ENCODE results near the gene CP. TPM values are rescaled to one million over a fixed set of nuclear protein-coding genes. Genes with fewer than 3 reads are reported as not detected.

CP gene
- total RNA-seq, 1 experiment from 2014 or later, result not detected

DNA sequence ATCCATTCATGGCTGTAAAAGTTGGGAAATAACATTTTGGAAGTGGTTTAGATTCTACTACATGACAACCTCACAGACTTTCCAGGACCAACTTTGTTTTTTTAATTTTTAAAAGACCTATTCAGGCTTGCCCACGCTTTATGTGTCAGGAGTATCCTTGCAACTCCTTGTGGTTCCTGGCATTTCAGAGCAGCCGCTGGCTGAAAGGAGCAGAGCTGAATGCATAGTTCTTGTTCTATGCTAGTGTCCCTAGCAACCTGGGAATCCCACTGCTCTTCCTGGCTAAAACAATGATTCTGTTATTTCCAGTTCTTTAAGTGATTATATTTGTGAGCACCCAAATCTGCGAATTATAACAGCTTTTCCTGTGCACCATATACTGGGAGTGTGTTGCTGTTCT lies 34.9 kb downstream of the CP start:
- DNase-seq (ENCODE audit: low read depth), result no peak

DNA sequence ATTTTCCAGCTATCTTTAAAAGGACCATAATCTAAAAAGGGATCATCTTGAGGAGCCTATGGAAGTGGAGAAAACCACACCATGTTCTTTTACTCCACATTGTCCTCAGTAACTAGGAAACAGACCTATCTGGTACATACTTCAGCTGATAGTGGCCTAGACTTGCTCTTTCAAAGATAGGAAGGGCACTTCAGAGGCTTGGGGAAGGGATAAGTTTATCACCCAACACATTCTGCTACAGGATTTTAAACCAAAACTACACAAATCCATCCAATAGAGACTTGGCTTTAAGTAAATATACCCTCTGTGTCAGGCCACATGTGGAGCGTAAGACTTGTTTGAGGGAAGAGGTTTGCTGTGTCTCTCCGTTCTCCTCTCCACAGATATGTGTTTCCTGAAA lies 35.4 kb downstream of the CP start:
- DNase-seq (ENCODE audit: low read depth), result peak; percentile 21

DNA sequence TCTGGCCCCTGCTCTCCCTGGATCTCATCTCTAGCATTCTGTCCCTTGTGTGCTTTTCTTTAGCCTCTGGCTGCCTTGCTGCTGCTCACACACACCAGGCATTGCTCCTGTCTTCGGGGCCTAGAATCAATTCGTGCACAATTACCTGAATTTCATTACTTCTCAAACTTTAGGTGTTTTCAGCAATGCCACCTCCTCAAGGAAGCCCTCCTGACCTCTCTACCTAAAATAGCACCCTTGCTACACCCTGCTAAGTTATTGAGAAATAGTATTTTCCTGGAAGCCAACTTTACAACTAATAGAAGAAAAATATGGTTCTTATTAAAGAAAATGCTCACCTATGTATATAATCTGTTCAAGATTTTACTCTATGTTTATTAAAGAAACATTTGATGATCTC lies 40.4 kb downstream of the CP start:
- no peak for DNase-seq (ENCODE audit: low read depth)

DNA sequence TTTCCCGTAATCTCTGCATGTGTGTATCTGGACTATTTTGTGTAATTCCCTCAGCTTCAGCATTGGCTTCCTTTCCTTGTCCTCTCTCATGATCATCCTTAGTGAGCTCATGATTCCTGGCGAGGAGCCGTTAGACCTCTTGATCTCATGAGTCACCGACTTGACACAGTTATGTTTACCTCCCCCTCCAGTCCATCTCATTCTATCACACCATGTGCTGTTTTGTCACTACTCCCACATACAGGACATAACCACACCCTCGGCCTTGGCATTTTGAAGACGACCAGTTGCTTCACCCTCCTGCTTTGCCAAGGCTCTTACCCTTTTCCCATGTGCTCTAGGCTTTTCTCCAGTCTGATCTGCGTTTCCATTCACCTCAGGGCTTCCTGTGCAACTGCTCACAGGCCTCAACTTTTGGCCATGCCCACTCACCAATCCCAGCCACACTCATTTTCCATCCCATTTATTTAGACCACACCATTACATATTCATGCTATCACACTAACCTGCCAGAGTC lies 41.5 kb downstream of the CP start:
- peak; percentile 100 for DNase-seq (ENCODE audit: low read depth)

DNA sequence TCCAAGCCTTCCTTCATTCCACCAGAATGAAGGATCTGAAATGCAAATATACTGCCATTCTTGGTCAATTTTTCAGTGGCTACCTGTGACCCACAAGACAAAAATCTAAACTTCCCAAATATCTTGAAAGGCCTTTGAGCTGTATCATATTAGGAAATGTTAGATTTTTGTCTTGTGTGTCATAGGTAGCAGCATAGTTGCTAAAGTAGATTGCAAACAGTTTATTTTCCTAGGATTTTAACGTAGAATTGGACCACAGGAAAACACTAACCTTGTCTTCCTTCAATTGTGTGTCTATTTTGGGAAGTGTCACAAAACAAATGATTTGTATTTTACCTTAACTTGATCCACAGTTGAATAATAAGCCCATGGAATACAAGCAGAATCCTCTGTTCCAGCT lies 42.4 kb downstream of the CP start:
- DNase-seq (ENCODE audit: low read depth), result peak; percentile 66

DNA sequence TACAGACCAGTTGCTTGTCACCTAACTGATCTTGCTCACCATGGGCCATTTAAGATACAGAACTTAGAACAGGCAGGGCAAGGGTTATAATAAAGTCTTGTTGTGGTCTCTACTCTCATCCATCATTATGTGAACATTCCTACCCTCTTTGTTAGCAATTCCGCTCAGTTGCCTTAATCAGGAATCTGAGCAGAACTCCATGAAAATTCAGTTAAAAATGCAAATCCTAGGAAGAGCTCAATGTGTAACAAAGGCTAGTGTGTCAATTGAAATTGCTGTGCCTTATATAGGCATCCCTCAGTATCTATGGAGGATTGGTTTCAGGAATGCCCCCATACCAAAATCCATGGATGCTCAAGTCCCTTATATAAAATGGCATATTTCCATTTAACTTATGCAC lies 44.5 kb downstream of the CP start:
- DNase-seq (ENCODE audit: low read depth), result no peak

DNA sequence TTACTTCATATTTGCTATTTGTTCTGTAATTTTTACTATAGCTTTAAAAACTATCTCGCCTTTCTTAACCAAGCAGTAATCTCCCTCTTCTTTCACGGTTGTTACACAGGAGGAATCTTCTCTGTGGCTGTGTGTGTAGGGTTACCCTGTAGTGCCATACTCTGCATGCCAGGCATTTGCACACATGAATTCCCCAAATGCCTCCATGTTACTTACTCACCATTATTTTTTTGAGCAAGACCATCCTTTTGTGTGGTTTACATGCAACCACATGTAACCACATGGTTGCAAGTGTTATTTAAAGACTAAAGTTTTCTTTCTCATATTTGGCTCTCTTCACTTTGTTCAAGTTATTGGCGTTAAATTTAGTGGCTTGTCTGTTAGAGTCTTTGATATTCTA lies 46.7 kb downstream of the CP start:
- DNase-seq (ENCODE audit: low read depth), result no peak

DNA sequence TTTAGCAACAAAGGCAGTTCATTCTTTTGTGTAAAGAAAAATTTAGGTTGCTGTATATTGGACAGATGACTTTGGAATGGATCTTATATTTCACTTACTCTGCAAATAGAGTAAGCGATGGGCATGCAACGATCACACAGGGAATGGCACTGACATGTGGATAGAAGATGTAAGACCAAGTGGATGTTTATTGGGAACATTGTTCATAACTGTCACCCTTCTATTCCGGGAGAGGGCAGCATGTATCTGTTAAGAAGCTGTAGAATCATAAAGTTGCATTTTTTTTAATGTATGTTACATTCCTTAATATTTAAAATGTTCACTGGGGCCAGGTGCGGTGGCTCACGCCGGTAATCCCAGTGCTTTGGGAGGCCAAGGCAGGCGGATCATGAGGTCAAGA lies 51.0 kb downstream of the CP start:
- DNase-seq (ENCODE audit: low read depth), result no peak

DNA sequence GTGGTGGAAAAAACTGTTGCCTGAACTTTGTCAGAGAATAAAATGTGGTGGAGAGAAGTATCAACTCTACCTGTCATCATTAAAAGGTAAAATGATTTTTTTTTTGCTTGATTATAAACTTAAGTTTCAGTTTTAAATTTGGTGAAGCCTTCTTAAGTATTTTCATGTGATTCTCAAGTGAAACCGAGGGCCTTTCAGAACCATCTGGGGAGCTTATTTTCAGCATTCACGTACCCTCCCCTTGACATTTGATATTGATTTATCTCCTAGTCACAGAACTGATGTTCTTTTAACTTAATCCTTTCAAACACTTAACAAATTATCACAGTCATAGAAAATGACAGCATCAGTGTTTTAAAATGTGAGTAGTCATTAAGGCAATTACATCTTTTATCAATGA lies 53.7 kb downstream of the CP start:
- DNase-seq (ENCODE audit: low read depth), result no peak

DNA sequence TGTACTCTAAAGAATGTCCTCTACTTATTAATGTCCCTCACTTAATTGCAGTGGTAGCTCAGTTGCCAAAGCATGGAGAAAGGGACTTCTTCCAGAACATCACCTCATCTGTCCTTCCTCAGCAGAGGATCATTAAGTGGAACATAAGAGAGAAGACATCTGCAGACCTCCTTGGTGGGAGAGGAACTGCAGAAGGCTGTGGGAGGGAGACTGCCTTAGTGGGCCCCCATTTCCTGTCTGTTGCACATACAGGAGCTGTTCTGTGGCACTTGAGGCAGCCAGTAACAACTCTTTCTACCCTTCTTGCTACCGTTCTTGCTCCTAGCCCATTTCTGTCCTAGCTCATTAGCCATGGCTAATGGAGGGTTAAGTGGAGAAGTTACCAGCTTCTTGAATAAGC lies 58.6 kb downstream of the CP start:
- no peak for DNase-seq (ENCODE audit: low read depth)

DNA sequence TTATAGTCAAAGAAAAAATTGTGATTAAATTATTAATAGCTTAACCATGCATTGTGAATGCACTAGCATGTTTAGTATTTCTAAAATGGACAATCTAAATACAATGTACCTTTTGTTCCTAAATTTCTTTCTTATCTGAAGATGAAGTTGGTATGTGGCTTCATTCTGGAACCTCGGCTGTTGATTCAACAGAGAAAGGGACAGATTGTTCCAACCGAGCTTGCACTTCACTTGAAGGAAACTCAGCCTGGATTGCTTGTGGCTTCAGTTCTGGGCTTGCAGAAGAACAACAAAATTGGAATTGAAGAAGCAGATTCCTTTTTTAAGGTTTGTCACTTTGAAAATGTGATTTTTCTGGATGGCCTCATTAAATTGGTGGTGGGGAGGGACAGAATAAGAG lies 59.6 kb downstream of the CP start:
- DNase-seq (ENCODE audit: low read depth), result no peak

DNA sequence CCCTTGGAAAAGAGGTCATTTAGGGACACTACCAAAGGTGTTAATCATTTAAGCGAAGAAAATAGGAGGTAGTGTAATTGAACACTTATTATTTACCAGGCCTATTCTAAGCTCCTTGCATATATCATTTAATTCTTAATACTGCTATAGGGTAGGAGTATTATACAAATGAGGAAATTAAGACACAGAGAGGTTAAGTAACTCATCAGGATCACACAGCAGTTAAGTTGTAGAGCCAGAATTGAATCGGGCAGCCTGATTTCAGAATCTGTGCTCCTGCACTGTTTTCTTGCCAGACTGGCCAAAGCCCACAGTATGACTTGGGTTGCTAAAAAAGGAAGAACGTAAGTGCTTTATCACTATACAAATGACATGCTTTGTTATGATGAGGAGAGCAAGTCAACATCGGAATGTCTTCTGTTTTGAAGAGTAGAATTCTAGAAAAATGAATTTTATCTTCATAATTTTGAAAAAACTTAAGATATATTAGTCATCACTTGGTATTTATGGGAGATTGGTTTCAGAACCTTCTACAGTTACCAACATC lies 60.8 kb downstream of the CP start:
- no peak for DNase-seq (ENCODE audit: low read depth)

DNA sequence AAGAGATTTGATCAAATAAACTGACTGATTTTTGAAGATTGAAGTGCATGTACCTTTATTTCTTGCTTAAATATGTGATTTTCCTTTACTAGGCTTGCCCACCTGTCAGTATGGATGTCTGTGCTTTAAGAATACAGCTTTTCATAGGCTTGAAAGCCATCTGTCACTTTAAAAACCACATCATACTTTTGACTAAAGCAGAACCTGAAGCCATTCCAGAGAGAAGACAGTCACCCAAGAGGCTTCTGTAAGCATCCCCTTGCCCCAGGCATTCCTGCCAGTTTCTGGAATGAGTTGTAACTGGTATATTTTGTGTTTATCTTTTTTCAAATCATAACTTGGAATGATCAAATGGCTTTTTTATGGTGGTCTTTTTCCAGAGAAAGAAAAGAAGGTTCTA lies 68.2 kb downstream of the CP start:
- DNase-seq (ENCODE audit: low read depth), result no peak

DNA sequence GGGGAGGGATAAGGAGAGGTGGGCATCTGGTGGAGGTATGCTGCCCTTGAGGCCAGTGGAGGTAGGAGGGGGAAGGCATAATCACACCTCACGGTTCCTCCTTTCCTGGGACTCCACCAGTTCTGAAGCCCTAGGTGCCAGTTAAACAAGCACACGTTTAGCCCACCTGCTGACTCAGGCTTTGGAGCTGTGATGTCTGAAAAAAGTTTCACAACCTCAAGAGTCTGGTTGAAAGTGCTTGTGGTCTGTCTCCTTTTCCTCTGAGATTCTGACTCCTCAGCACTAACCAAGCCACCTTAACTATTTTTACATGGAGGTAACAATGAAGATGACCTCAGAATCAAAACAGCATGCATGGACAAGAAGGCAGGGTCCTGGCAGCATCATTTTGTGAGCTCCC lies 69.2 kb downstream of the CP start:
- DNase-seq (ENCODE audit: low read depth), result peak; percentile 83

DNA sequence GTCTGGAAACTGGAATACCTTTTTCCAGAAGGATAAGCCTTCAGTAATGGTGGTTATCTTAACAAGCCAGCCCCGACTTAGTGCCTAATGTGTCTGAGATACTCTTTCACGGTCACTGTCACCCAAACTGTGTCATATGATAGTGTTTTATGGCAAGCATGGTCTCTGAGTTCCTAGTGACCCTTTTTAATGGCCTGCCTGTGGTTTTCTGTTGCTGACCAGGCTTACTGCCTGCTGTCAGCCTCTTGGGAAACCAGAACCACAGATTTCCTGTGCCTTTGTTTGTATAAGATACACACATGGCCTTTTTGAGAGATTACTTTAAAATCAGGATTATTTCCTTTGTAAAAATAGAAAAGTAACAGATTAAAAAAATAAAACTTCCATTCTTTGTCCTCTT lies 69.8 kb downstream of the CP start:
- peak; percentile 84 for DNase-seq (ENCODE audit: low read depth)

DNA sequence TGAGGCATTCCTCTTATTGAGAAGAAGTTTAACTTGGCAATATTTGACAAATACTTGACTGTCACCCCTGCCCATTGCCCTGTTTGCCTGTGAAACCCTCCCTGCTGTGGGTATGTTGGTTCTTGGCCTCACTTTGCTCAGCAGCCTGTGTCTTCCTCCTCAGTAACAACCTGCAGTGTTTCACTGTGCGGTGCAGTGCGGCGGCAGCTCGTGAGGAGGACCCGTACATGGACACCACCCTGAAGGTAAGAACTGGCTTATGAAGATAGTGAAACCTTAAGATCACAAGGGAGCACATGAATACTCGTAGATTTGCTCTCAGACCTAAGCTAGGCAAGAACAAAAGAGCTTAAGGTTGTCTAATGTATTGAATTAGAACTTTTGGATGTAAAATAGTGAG lies 71.2 kb downstream of the CP start:
- no peak for DNase-seq (ENCODE audit: low read depth)

DNA sequence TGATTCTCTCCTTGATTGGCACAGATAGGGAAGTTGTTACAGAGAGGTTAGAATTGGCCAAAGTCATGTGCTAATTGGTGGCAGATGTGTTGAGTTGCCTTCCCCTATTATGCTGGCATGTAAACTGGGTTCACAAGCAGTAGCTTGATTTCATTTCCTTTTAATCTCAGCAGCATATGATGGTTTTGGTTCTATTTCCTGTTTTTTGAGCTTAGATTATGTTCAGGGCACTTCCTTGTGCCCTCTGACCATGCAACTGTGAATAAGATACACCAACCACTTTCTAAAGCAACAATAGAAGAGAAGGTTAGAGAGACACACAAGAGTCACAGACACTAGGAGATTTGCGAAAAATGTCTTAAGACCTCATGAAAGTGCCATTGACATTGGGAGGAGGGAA lies 75.7 kb downstream of the CP start:
- no peak for DNase-seq (ENCODE audit: low read depth)

DNA sequence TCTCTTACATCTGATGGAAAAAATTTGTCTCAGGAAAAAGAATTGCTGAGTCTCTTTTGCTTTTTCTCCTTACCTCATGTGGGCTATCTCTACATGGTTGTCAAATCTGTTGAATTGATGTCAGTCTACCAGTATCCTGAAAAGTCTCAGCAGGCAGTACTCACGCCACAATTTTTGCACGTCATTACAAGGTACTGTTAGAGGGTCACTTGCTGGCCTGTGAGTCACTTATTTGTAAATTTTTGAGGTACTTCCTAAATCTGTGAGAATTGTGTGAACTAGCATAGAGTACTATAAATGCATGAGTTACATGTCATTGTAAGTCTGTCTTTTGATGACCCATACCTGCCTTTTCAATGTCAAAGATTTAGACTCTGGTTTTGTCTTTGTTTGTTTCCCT lies 76.3 kb downstream of the CP start:
- no peak for DNase-seq (ENCODE audit: low read depth)

DNA sequence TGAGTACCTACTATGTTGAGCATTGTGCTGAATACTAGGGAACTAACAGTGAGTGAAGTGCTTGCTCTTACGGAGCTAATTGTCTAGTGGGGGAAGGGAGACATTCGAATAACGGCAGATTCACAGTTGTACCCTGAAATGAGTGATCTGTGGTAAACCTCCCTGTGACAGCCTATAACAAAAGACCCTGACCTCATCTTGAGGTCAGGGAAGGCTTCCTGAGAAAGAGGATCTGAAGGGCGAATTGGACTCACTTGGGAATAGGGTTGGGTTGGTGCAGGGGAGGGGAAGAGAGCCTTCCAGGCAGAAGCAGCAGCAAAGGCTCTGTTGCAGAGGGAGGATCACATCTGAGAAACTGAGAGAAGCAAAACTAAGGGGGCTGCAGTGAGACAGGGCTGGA lies 78.9 kb downstream of the CP start:
- no peak for DNase-seq (ENCODE audit: low read depth)

DNA sequence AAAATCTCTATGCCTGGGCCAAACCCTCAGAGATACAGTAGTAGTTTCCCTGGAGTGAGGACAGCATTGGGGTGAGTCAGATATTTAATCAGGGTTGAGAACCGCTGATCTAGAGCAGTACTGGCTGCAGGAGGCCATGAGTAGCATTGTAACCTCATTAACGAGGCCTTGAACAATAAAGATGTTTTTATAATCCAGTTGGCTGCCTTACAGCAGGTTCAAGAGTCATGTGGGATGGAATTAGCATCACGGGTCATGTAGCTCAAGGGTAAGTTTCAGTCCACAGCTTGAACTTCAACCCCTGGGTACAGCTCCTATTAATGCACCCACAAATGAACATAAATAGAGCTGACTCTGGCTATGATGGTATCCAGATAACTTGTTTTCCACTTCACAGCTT lies 87.1 kb downstream of the CP start:
- DNase-seq (ENCODE audit: low read depth), result no peak

DNA sequence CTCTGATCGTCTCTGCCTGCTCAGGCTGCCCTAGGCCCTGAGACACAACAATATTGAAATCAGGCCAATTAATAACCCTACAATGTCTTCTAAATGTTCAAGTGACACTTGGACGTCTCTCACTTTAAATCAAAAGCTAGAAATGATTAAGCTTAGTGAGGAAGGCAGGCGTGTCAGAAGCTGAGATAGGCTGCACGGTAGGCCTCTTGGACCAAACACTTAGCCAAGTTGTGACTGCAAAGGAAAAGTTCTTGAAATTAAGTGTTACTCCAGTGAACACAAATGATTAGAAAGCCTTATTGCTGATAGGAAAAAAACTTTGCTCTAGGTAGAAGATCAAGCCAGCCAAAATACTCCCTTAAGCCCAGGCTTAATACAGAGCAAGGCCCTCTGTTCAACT lies 90.0 kb downstream of the CP start:
- DNase-seq (ENCODE audit: low read depth), result no peak

DNA sequence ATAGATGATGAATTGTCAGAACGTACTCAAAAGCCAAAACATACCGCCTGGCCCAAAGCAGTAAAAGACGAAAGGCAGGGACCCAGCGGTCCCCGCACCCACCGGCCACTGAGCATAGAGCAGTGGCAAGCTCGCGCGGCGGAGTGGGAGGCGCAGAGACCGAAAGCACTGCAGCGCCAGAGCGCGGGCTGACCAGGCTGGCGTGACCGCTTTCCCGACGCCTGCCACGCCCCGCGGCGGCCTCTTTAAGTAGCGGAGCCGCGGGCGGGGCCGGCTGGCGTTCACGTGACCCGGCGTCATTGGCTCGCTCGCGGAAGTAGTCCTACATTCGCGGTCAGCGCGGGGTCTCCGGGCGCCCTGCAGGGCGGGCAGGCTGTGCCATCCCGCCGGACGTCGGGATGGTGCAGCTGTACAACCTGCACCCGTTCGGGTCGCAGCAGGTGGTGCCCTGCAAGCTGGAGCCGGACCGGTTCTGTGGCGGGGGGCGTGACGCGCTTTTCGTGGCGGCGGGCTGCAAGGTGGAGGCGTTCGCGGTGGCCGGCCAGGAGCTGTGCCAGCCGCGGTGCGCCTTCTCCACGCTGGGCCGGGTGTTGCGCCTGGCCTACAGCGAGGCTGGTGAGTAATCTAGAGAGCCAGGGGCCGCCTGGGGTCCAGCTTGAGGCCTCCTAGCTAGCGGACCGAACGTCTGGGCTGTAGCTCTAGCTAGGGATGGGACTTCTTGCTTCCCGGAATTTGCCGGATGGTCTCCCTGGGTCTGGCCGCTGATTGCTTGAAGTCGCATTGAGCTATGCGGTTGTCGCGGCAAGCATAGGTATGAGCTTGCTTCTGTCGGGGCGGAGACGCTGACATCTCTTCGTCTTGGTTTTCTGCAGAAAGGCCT lies 92.1 kb downstream of the CP start, which contains the start of gene HPS3:
Gene HPS3, plus strand, starts transcription at position 313 of the 880 bp plus-strand sequence. Its CDS starts 86 bp downstream, at position 399.
- peak; percentile 96 for DNase-seq (ENCODE audit: low read depth)

DNA sequence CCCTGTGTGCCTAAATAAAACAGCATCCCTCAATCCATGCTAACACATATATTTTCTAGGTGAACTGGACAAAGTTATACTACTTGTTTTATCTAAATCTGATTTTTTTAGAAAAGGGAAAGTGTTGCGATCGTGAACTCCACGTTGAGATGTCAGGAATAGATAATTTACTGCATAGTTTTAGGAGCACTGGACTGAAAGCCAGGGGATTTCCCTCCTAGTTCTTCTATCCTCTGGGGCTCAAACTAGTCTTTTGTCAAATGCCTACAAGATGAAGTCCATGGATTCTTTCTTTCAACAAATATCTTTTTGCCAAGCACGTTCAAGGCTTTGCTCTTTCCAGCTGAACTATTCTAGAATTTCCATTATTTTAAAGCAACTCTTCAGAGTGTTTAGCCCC lies 92.8 kb downstream of the CP start:
- no peak for DNase-seq (ENCODE audit: low read depth)

Measured in HT1080 (cell line).